HG03521 (cell line): ENCODE measurements around the gene TEPSIN.

Experiments
- ATAC-seq: cut with Tn5 transposase; IDR thresholded peaks from one replicate; pipeline ENCODE4 v1.9.1; 2021; ENCODE audit warnings: mild to moderate bottlenecking, moderate library complexity; ENCODE audit not compliant: unreplicated experiment

The TEPSIN gene

DNA sequence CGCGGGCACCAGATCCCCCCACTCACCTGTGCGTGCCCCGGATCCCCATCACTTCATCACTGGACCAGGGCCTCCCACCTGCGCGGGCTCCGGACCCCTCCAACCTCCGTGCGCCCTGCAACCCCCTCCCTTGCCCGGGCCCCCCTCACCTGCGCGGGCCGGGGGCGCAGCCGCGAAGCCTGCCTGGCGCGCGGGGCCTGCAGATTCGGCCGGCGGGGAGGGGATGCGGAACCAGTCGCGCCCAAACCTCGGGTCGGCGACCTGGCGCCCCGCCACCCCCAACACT is 16.3 kb downstream of the TEPSIN start:
- no peak for ATAC-seq

DNA sequence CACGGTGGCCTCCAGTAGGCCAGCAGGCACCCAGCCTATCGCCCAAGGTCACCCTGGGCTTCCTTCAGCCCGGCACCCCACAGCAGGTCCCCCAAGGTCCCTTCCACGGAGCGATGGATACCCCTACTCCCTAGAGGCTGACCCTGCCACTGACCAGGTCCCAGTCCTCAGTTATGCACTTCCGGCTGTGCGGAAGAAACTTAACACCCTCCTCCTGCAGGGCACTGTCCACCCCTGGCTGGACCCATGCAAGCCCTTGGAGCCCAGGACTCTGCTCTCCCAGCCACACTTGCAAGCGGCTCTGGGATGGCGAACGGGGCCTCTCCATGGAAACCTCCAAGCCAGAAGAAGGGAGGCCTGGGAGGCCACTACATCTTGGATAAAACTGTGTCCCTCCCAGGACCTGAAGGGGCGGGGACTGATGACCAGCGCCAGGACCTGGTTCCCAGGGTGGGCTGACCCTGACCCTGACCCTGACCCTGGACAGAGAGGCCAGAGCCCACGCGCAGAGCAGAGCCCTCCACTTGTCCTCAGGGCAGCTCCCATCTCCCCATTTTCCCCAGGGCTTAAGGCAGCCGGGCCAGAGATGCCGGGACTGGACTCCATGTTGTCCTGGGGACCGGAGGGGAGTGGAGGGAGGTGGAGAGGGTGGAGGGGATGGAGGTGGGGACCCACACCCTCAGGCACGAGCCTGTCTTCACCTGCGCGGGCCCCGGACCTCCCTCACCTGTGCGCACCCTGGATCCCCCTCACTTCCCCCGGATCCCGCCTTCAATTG is 16.8 kb downstream of the TEPSIN start:
- ATAC-seq: peak; percentile 3

DNA sequence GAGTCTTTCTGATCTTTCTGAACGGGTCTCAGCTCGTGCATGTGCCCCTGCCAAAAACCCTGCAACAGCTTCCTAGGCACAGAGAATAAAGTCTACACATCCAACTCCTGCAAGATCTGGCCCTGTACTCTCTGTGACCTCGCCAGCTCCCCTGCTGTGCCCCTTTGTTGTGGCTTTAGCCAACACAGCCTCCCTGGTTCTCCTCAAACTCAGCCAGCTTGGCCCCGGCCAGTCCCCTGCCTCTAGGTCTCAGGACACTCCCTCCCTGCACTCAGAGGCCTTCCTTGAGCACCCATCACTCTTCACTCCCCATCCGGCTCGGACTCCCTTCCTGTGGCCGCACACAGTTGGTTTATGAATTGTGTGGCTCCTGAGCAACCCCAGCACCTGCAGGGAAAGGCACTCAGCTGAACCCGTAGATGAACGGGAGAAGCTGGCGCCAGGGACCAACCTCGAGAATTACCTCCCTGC is 17.4 kb downstream of the TEPSIN start:
- no peak for ATAC-seq

DNA sequence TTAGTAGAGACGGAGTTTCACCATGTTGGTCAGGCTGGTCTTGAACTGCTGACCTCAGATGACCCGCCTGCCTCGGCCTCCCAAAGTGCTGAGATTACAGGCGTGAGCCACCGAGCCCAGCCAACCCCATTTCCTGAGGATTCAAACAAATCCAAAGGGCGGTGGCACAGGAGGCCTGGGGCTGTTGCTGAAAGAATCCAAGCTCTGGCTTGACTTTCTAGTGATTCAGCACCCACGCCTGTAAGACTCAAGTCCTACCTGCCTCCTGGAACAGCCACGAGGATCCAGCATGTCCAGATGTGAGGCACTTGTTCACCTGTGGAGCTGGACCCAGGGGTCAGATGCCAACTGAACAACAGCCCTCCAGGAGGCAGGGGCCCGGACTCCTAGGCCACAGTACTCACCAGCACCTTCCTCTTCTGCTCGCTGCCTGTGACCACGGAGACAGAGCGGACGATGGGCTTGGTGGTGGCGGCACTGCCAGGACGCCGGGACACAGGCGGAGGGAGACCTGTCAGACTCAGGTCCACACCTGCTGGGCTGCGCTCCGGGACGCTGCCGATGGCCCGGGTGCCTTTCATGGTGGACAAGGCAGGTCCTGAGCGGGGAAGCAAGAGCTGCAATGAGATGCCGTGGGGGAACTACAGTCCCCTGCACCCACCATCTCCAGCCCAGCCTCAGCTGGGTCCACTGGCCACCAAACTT is 19.2 kb downstream of the TEPSIN start:
- no peak for ATAC-seq

DNA sequence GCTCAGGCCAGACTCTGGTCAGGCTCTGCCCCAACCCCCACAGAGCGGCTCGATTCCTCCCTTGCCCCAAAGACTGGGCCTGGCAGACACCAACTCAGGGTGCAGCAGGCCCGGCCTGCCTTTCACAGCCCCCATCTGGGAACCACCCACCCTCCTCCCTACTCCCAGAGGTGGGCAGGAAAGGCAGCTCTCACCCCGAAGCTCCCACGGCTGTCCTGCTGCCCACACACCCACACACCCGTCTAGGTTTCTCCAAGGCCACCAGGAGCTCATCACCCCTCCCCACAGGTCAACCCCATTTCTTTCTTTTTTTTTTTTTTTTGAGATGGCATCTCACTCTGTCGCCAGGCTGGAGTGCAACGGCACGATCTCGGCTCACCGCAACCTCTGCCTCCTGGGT is 19.9 kb downstream of the TEPSIN start:
- no peak for ATAC-seq

DNA sequence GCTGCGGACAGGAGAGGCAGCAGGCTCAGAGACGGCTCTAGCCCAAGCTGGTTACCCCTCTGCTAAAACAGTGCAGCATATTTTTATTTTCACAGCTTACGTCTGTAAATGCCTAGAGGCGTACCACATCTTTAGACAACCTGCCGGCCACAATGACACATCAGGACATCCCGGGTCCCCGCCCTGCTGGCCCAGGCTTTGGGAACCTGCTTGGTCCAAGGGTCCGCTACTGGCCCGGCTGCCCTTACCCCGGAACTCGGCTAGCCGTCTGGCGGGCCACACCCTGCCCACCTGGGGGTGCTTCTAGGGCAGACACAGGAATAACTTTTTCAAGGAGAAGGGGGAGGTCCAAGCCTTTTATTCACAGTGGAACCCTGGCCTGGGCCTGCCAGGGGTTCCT is 20.4 kb downstream of the TEPSIN start:
- ATAC-seq: no peak

DNA sequence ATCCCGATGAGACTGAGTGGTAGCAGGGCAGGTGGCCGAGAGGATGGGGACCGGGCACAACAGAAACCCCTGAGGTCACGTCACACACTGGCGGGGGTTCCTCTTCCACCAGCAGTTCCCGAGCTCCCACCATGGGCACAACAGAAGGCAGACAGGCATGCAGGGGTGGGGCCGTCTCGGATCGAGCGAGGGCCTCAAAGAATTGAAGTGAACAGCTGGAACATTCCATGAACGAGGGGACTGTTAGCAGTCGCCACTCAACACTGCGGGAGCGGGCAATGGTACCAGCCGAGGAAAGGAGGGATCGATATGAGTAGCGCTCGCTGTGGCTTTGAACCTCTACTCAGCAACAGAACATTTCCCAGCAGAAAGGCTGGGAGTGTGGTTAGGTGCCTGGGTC is 21.4 kb downstream of the TEPSIN start:
- no peak for ATAC-seq

DNA sequence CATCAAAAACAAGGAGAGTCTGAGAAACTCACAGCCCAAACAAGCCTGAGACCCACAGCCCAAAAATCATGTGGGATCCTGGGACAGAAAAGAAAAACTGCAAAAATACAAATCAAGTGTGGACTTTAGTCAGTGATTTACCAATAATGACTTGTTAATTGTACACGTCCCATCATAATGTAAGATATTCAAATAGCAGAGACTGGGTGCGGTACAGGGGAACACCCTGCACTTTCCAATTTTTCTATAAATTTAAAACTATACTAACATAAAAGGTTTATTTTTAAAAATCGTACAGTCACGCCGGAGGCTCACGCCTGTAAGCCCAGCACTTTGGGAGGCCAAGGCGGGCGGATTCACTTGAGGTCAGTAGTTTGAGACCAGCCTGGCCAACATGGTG is 24.9 kb downstream of the TEPSIN start:
- ATAC-seq: no peak

DNA sequence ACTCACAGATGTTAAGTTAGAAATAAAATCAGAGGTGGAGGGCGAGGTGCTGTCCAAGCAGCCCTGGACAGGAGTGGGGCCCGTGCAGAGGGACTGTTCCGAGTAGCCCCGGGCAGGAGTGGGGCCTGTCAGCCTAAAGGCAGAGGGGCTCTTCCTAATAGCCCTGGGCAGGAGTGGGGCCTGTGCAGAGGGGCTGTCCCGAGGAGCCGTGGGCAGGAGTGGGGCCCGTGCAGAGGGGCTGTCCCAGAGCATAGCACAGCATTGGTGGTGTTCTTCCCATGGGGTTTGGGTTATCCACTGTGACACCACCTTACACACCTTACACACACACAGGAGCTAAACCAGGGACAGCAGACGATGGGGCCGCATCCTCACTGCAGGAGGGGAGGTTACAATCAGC is 26.5 kb downstream of the TEPSIN start:
- no peak for ATAC-seq

DNA sequence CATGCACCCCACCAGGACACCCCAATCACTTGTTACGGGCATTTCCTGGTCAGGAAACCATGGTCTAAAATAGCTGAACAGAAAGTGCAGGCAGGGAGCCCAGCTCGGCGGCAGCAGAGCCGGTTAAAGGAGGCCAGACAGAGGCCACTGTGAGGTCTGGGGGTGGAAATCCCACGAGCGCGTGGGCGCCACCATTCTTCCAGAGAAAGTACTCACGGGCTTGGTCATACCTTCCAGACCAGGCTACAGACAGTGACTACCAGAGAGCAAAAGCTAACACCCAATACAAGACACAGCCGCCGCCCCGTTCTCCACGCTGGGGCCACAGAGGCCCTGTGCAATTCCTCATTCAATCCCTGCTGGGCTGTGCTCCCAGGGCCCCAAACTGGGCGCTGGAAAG is 28.0 kb downstream of the TEPSIN start:
- no peak for ATAC-seq

DNA sequence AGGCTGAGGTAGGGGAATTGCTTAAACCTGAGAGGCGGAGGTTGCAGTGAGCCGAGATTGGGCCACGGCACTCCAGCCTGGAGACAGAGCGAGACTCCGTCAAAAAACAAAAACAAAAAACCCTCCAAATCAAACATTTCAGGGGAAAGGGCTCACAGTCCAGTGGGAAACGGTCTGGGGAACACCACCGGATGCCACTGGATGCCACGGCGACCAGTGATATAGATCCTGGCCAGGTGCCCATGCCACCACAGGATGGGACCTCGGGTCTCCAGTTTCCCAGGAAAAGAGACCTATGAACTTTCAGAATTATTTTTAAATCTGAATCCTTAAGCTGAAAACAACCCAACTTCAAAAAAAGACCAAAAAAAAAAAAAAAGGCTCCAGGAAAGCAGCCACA is 28.4 kb downstream of the TEPSIN start:
- no peak for ATAC-seq

DNA sequence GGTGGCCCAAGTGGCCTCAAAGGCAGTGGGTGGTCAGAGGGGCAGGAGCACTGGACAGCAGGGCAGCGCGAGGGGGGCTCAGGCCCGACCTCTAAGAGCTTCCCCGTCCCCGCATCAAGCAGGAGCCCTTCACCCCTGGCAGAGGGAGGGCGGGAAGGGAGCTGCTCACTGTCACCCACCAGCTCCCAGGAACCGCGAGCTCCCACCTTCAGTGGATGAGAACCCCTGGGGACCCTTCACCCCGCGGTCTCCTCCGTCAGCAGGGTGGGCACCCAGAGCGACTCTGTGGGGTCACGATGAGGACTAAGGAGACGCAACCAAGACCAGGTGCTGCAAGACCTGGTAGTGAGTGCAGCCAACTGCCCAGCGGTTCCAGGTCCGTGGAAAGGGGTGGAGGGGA is 29.7 kb downstream of the TEPSIN start:
- no peak for ATAC-seq

DNA sequence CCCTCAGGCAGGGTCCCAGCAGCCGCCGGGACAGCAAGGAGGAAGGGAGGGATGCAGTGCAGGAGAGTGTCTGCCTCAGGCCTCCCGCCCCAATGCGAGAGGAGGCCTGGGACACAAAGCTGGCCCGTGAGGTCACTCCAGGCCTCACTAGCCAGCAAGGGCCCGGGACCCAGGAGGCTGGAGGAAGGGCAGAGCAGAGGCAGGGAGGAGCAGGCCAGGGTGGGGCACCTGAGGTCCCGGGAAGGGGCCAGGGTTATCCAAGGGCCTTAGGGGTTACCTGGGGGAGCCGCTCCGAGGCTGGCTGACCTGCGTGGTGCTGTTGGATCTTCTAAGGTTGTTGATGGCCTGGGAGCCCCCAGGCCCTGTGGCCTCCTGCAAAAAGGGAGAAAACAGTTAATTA is 30.2 kb downstream of the TEPSIN start:
- ATAC-seq: no peak

DNA sequence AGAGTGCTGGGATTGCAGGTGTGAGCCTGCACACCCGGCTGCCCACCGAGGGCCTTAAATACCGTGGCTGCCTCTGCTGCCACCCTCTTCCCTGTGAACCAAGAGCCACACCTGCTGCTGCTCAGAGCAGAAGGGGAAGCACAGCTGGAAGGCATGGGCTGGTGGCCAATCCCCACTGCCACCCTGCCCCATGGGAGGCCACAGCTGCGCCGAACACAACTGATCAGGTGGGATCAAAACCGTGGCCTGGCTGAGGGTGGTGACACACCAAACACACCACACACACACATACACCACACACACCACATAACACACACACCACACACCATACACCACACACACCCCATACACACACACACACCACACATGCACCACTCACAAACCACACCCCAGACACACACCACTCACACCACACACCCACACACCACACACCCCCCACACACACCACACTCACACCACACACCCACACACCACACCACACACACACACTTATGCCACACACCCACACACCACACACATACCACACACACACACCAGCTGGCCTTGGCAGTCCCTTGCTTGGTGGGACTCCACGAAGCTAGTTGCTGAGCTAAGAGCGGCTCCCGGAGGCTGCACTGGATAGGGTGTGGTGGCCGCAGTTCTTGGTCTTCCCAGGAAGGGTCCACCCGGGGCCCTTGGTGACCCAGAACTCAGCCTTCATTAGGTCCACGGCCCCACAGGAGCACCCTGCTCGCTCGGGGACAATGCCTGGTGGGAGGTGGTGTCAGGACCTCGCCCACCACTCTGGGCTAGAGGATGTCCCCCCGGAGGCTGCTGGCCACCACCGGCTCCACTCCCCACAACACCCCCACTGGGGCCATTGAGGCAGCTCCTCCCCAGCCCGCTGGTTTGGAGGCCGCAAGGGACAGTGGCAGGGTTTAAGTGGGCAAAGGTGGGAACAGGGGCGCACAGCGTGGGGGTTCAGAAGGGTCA is 31.0 kb downstream of the TEPSIN start:
- no peak for ATAC-seq

DNA sequence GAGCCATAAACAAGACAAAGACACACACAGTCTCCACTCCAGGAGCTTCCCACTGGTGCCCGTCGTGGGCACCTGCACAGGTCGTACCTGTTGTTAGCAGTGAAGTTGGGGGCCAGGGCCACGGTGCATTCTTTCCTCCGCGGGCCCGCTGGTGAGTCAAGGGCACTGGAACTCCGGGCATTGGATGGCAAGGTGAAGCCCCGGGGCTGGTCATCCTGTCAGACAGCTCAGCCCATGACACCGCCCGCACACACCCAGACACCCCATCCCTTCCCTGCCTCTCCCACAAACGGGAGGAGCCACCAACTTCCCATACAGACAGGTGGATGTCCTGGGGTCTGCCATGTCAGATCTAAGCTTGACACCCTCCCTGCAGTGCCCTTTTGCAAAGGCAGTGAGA is 32.2 kb downstream of the TEPSIN start:
- no peak for ATAC-seq

DNA sequence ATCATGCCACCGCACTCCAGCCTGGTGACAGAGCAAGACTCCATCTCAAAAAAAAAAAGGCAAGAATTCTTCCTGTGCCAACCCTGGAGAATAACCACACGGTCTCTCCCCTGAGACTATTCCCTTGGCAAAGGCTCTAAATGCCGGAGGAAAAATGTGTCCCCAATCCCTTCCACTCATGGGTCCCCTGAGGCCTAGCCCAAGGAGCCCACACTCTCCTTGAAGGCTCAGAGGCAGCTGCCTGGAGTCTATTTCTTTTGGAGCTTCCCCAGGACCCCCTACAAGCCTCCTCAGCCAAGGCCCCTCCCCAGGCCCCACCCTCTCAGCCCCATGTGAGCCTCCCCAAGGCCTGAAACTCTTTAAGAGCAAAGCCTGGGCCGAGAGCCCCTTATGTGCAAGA is 32.7 kb downstream of the TEPSIN start:
- no peak for ATAC-seq

DNA sequence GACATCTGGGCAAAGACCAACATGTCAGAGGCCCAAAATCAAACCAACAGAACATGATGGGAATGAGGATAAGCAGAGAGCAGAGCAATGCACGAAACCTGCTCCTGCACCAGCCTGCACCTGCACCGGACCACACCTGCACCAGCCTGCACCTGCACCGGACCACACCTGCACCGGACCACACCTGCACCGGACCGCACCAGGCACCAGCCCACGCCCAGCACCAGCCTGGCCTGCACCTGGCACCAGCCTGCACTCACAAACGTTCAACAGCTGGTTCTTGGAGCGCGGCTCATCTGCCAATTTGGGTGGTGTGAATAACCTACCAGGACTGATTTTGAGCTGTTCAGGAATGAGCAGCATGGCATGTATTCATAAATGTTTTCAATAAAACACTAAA is 34.3 kb downstream of the TEPSIN start:
- no peak for ATAC-seq

DNA sequence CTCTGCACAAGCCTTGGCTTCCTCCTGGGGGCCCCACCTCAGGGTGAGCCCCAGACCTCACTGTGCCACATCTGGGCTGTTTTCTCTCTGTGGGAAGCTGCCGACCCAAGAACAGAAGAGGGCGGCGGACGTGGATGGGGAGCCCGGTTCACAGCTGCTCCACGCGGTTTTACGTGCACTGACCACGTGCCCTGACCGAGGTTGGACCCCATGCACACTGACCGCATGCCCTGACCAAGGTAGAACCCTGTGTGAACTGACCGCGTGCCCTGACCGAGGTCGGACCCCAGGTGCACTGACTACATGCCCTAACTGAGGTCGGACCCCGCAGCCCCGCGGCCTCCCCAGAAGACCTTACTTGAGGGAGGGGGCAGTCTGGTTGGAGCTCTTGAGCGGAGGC is 35.7 kb downstream of the TEPSIN start:
- ATAC-seq: no peak

DNA sequence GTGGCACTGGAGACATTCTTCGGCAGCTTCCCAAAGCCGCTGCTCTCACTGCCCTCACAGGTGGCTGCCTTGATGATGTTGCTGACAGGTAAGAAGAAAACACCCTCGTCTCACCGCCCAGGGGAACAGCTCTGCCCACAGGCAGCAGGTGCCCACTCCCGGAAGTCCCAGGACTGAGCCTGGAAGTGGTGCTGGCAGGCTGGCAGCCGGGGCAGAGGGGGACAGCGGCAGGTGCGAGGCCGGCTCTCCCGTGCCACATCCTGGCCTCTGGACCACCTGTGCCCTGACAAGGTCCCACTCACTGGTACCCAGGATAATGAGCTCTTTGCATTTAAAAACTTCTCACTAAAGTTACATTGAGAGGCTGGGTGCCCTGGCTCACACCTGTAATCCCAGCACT is 36.5 kb downstream of the TEPSIN start:
- ATAC-seq: no peak

DNA sequence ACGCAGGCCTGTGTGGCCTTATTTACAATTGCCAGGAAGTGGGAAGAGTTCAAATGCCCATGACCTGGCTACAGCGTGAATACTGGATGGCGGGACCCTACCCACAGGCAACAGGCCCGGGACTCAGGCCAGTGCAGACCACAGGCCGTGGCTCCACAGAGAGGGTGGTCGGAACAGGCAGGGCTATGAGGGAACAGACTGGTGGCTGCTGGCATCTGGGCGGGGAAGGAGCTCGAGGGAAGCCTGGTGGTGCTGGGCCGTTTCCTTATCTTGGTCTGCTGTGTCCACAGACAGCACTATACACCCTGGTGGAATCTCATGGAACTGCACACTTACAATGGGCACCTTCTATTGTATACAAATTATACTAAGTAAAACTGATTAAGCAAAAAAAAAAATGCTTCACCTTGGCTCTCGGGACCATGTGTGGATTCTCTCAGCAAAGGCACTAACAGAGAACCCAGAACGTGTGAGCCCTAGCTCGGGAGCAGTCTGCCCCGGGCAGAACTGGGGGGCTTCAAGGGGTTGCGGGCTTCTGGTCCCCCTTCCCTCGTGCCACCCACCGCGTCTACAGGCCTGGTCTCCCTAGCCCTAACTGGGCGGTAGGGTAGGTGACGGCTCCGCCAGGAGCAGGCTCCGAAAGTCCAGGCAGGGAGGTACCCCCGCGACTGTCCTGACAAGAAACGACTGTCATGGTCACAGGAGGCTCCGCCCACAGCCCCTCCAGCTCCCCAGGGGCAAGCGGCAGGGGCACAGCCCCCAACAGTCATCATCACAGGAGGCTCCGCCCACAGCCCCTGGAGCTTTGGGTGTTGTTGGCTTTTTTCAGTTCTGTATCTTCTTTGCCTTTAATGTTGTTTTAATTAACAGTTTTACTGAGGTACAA is 37.9 kb downstream of the TEPSIN start:
- no peak for ATAC-seq

DNA sequence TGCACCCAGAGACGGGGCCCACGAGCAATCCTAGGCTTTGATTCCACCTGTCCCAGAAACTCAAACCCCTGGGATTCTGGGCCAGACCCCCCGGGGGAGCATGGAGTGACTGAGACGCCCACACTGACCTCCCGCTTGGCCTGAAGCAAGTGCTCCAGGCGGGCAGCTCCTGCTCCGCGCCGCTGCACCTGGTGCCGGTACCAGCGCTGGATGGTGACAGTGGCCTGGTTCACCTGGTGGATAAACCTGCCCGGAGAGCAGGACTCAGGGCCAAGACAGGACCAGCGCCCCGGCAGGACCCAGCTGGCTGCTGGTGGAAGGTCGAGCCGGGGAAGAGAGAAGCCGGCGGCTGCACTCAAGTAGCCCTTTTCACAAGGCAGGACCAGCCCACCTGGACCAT is 38.7 kb downstream of the TEPSIN start:
- no peak for ATAC-seq
